ENCODE measurements around the gene PPP4R1. TPM values are rescaled to one million over a fixed set of nuclear protein-coding genes. Genes with fewer than 3 reads are reported as not detected.

The PPP4R1 gene
- polyA plus RNA-seq, 1 donor (not counting 4 experiments of a cell fraction or from before 2014, with no cell fraction given): 200 TPM

DNA sequence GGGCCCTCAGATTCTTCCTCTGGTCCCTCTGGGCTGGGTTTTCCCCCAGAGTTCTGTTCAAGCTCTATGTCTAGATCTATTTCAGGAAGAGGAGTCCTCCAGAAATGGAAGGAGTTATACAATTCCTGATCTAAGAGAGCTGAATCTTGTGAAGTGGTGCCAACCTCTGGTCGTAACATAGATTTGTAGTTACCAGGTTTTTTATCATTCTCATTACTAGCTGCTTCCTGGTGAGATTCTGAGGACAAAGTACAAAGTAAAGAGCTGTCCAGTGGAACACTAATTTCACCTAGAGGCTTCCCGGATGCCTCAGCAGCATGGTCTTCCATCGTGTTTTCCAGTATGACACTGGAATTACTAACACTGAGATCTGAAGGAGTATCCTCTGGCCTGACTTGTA, 44.1 kb downstream of the PPP4R1 start:
- H2AFZ ChIP-seq (ENCODE audit: control insufficient read depth, low read length): no peak overlapping the region
- dilution Hi-C loops (cut with MboI; ENCODE audit: extremely low pct_ligation_motif_present, low sequenced_read_pairs): no loop called here
- H3K27me3 ChIP-seq (ENCODE audit: control insufficient read depth, extremely low read depth, insufficient read depth, low read length): no peaks in the 10 kb centered on the region
- H3K79me2 ChIP-seq (ENCODE audit: control insufficient read depth, insufficient read depth, low read length): peaks cover 54% of the 10 kb centered on the region
- FAIRE-seq (no peak), DNase-seq (ENCODE audit: low read depth, low spot score) (no peak)
- H3K27ac ChIP-seq (ENCODE audit: control insufficient read depth, insufficient read depth, low read length): no peak overlapping the region
- H3K4me1 ChIP-seq (ENCODE audit: control insufficient read depth, extremely low read depth, insufficient read depth, low read length): no peaks in the 10 kb centered on the region
- TF ChIP-seq EZH2 (IDR thresholded peaks at IDR 0.05; ENCODE audit: low read length): no peak
- TF ChIP-seq, protein P1, sequence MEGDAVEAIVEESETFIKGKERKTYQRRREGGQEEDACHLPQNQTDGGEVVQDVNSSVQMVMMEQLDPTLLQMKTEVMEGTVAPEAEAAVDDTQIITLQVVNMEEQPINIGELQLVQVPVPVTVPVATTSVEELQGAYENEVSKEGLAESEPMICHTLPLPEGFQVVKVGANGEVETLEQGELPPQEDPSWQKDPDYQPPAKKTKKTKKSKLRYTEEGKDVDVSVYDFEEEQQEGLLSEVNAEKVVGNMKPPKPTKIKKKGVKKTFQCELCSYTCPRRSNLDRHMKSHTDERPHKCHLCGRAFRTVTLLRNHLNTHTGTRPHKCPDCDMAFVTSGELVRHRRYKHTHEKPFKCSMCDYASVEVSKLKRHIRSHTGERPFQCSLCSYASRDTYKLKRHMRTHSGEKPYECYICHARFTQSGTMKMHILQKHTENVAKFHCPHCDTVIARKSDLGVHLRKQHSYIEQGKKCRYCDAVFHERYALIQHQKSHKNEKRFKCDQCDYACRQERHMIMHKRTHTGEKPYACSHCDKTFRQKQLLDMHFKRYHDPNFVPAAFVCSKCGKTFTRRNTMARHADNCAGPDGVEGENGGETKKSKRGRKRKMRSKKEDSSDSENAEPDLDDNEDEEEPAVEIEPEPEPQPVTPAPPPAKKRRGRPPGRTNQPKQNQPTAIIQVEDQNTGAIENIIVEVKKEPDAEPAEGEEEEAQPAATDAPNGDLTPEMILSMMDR (optimal IDR thresholded peaks at IDR 0.05 in 1 of 3, IDR thresholded peaks at IDR 0.05 in 1 of 3, conservative IDR thresholded peaks at IDR 0.05 in 1 of 3; ENCODE audit: extremely low read depth in 1 of 3, insufficient read depth in 2 of 3, low read length in 3 of 3): no peak
- H3K4me3 ChIP-seq (ENCODE audit: control insufficient read depth in 2 of 3, extremely low read depth in 1 of 3, insufficient read depth in 2 of 3, low read depth in 1 of 3, low read length in 3 of 3): no peak overlapping the region
- H3K4me2 ChIP-seq (ENCODE audit: control insufficient read depth, extremely low read depth, insufficient read depth, low read depth, low read length): no peak overlapping the region
- peaks cover 2% of the 10 kb centered on the region for H3K9me1 ChIP-seq (ENCODE audit: control insufficient read depth, extremely low read depth, insufficient read depth, low read length)
- H3K9ac ChIP-seq (ENCODE audit: control insufficient read depth, extremely low read depth, insufficient read depth, low read length): no peak overlapping the region
- peaks cover 4% of the 10 kb centered on the region for H4K20me1 ChIP-seq (ENCODE audit: control insufficient read depth, extremely low read depth, insufficient read depth, low read length)
- peaks cover 34 to 60% of the 10 kb centered on the region in 2 experiments for H3K36me3 ChIP-seq (ENCODE audit: control insufficient read depth in 2 of 2, extremely low read depth in 1 of 2, insufficient read depth in 2 of 2, low read length in 2 of 2)
- no peaks in the 10 kb centered on the region for H3K9me3 ChIP-seq (ENCODE audit: control insufficient read depth, low read depth, low read length)

DNA sequence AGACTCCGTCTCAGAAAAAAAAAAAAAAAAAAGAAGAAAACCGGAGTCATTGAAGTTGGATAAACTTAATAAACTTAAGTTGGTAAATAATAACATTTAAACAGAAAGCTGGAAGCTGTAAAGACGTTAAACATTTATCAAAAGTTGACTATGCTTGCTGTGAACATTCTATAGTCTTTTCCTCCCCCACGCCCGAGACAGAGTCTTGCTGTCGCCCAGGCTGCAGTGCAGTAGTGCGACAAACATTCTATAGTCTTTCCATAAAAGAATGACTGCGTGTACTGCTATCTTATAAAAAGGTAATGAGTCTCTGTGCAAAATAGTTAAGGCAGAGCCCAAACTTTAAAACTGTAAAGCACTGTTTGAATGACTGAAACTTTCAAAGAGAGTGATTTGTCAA, 45.2 kb downstream of the PPP4R1 start:
- H3K9me3 ChIP-seq (ENCODE audit: control insufficient read depth, low read depth, low read length): no peaks in the 10 kb centered on the region
- H3K9me1 ChIP-seq (ENCODE audit: control insufficient read depth, extremely low read depth, insufficient read depth, low read length): peaks cover 2% of the 10 kb centered on the region
- no peak for TF ChIP-seq EZH2 (IDR thresholded peaks at IDR 0.05; ENCODE audit: low read length)
- TF ChIP-seq, protein P1 (optimal IDR thresholded peaks at IDR 0.05 in 1 of 3, IDR thresholded peaks at IDR 0.05 in 1 of 3, conservative IDR thresholded peaks at IDR 0.05 in 1 of 3; ENCODE audit: extremely low read depth in 1 of 3, insufficient read depth in 2 of 3, low read length in 3 of 3): no peak
- H4K20me1 ChIP-seq (ENCODE audit: control insufficient read depth, extremely low read depth, insufficient read depth, low read length): peaks cover 4% of the 10 kb centered on the region
- dilution Hi-C loops (cut with MboI; ENCODE audit: extremely low pct_ligation_motif_present, low sequenced_read_pairs): no loop called here
- no peak overlapping the region for H3K4me3 ChIP-seq (ENCODE audit: control insufficient read depth in 2 of 3, extremely low read depth in 1 of 3, insufficient read depth in 2 of 3, low read depth in 1 of 3, low read length in 3 of 3)
- H3K79me2 ChIP-seq (ENCODE audit: control insufficient read depth, insufficient read depth, low read length): peaks cover 56% of the 10 kb centered on the region
- FAIRE-seq: no peak
- H3K27ac ChIP-seq (ENCODE audit: control insufficient read depth, insufficient read depth, low read length): no peak overlapping the region
- no peak overlapping the region for H3K4me2 ChIP-seq (ENCODE audit: control insufficient read depth, extremely low read depth, insufficient read depth, low read depth, low read length)
- H3K4me1 ChIP-seq (ENCODE audit: control insufficient read depth, extremely low read depth, insufficient read depth, low read length): no peaks in the 10 kb centered on the region
- peaks cover 31 to 53% of the 10 kb centered on the region in 2 experiments for H3K36me3 ChIP-seq (ENCODE audit: control insufficient read depth in 2 of 2, extremely low read depth in 1 of 2, insufficient read depth in 2 of 2, low read length in 2 of 2)
- no peak for DNase-seq (ENCODE audit: low read depth, low spot score)
- no peak overlapping the region for H3K9ac ChIP-seq (ENCODE audit: control insufficient read depth, extremely low read depth, insufficient read depth, low read length)
- H2AFZ ChIP-seq (ENCODE audit: control insufficient read depth, low read length): no peak overlapping the region
- no peaks in the 10 kb centered on the region for H3K27me3 ChIP-seq (ENCODE audit: control insufficient read depth, extremely low read depth, insufficient read depth, low read length)

All from keratinocyte (primary cell).